GM23248 (cell line): Measurements from ENCODE around the gene CALD1. TPM values are rescaled to one million over a fixed set of nuclear protein-coding genes. Genes with fewer than 3 reads are reported as not detected.

Source experiments
- DNase-seq: peaks from one replicate; pipeline ENCODE4 v3.0.0-alpha.2; 2015
- H2AFZ ChIP-seq: fragments of 200-600 bp; sonication (generic); 2 replicates; pipeline ENCODE4 v1.6.1; 2016; ENCODE audit warnings: antibody characterized with exemption
- H3F3A ChIP-seq: fragments of 200-600 bp; sonication (generic); 2 replicates; pipeline ENCODE4 v1.6.1; 2016; ENCODE audit warnings: mild to moderate bottlenecking, antibody characterized with exemption, mixed run types; ENCODE audit not compliant: insufficient read depth
- H3K27ac ChIP-seq: fragments of 200-600 bp; sonication (generic); 2 replicates; pipeline ENCODE4 v1.5.1; 2016; ENCODE audit warnings: mild to moderate bottlenecking
- H3K27me3 ChIP-seq: fragments of 200-600 bp; sonication (generic); replicated peaks from 2 replicates; pipeline ENCODE4 v1.6.1; 2016; ENCODE audit warnings: mild to moderate bottlenecking; ENCODE audit not compliant: insufficient read depth
- H3K36me3 ChIP-seq: fragments of 200-600 bp; sonication (generic); 2 replicates; pipeline ENCODE4 v1.6.1; 2016; ENCODE audit warnings: low read depth, mild to moderate bottlenecking
- H3K4me1 ChIP-seq: fragments of 200-600 bp; sonication (generic); 2 replicates; pipeline ENCODE4 v1.6.1; 2016; ENCODE audit warnings: mild to moderate bottlenecking; ENCODE audit not compliant: insufficient read depth
- H3K4me2 ChIP-seq: fragments of 200-600 bp; sonication (generic); one replicate; pipeline ENCODE4 v1.6.1; 2016; ENCODE audit warnings: mild to moderate bottlenecking; ENCODE audit not compliant: unreplicated experiment
- H3K4me3 ChIP-seq: fragments of 200-600 bp; sonication (generic); 2 replicates; pipeline ENCODE4 v1.5.1; 2016; ENCODE audit warnings: mild to moderate bottlenecking
- H3K79me2 ChIP-seq: fragments of 200-600 bp; sonication (generic); 2 replicates; pipeline ENCODE4 v1.6.1; 2016; ENCODE audit warnings: mild to moderate bottlenecking; ENCODE audit not compliant: insufficient read depth
- H3K9ac ChIP-seq: fragments of 200-600 bp; sonication (generic); 2 replicates; pipeline ENCODE4 v1.6.1; 2016; ENCODE audit warnings: mild to moderate bottlenecking
- H3K9me2 ChIP-seq: fragments of 200-600 bp; sonication (generic); 2 replicates; pipeline ENCODE4 v1.6.1; 2016; ENCODE audit warnings: mixed run types, mild to moderate bottlenecking, moderate library complexity; ENCODE audit not compliant: insufficient read depth
- H3K9me3 ChIP-seq: fragments of 200-600 bp; sonication (generic); one replicate; pipeline ENCODE4 v1.6.1; 2017; ENCODE audit warnings: low read depth
- H4K20me1 ChIP-seq: fragments of 200-600 bp; sonication (generic); 2 replicates; pipeline ENCODE4 v1.6.0; 2016; ENCODE audit not compliant: insufficient read depth
- EZH2 ChIP-seq: fragments of 200-600 bp; sonication (generic); IDR thresholded peaks from 2 replicates; pipeline ENCODE4 v1.6.1; 2018; ENCODE audit warnings: antibody characterized with exemption, mild to moderate bottlenecking; ENCODE audit not compliant: insufficient read depth, poor library complexity, severe bottlenecking
- EZH2phosphoT487 ChIP-seq: fragments of 200-600 bp; sonication (generic); IDR thresholded peaks from 2 replicates; pipeline ENCODE4 v1.6.1; 2018; ENCODE audit warnings: antibody characterized with exemption, moderate library complexity, mild to moderate bottlenecking, low read depth; ENCODE audit not compliant: insufficient read depth
- WGBS, 2 experiments: methylation state at CpG; one replicate each; pipeline ENCODE4 v1.1.6; 2015 to 2017; ENCODE audit warnings: low lambda C conversion rate in 2 of 2, low coverage in 1 of 2; ENCODE audit errors: missing lambda C conversion rate in 2 of 2; 5-methylcytosine and 5-hydroxymethylcytosine counted together
- in situ Hi-C: fragments of 300-500 bp; cut with MboI; formaldehyde crosslinking; loops from 2 replicates; pipeline ENCODE4 v1.15.0; 2020
- polyA plus RNA-seq: library from polyadenylated mRNA; unstranded; fragments of >200 nt; fragmentation: Nextera tagmentation; extraction: Ambion mirVana; gene quantifications from 2 replicates; pipeline ENCODE4 v1.2.1, GENCODE V29; 2016
- total RNA-seq: library from RNA; depleted of rRNA; stranded (reverse); fragments of >200 nt; shearing (Covaris generic); gene quantifications from 2 replicates; pipeline ENCODE4 v1.2.3, GENCODE V29; 2014

Gene CALD1
- total and polyA plus RNA-seq, 2 experiments from 2014 or later, result 698 to 1,687 TPM

- no peaks in the 10 kb centered on the region for H3K27me3 ChIP-seq
- peak overlapping the region; percentile 70 for H3K27ac ChIP-seq
- H3K4me2 ChIP-seq, result peak overlapping the region; percentile 45
- H3K9me2 ChIP-seq, result no peaks in the 10 kb centered on the region
- WGBS, 2 experiments, result 52 to 62% methylated on average over 3 of the region's 3 CpGs
- H3K9me3 ChIP-seq, result no peaks in the 10 kb centered on the region
- TF ChIP-seq EZH2phosphoT487, result no peak
- TF ChIP-seq EZH2, result no peak
- H3K4me1 ChIP-seq, result peaks cover 80% of the 10 kb centered on the region
- DNase-seq, result peak; percentile 81
- in situ Hi-C loops, result no loop called here
- H3F3A ChIP-seq, result peaks cover 72% of the 10 kb centered on the region
- peak overlapping the region; percentile 50 for H3K9ac ChIP-seq
- no peak overlapping the region for H2AFZ ChIP-seq
- H3K79me2 ChIP-seq, result peaks cover 100% of the 10 kb centered on the region
- peaks cover 17% of the 10 kb centered on the region; the same call in 1 of the 2 replicates for H4K20me1 ChIP-seq
- peaks cover 29% of the 10 kb centered on the region for H3K36me3 ChIP-seq
- H3K4me3 ChIP-seq, result peak overlapping the region; percentile 12; the same call in 1 of the 2 replicates
Observed at GRCh38 chr7:134827889-134828288, 48.5 kb downstream of the CALD1 start.

- H3K79me2 ChIP-seq, result peaks cover 100% of the 10 kb centered on the region
- peaks cover 32% of the 10 kb centered on the region for H3K36me3 ChIP-seq
- no peak overlapping the region for H2AFZ ChIP-seq
- peak overlapping the region; percentile 12 for H3K4me3 ChIP-seq
- WGBS, 2 experiments, result 23 to 40% methylated on average over 2 of the region's 2 CpGs
- H3K9ac ChIP-seq, result peak overlapping the region; percentile 50
- in situ Hi-C loops, result no loop called here
- peak; percentile 50 for DNase-seq
- H3K9me3 ChIP-seq, result no peaks in the 10 kb centered on the region
- peaks cover 13% of the 10 kb centered on the region; the same call in 1 of the 2 replicates for H4K20me1 ChIP-seq
- peak overlapping the region; percentile 45 for H3K4me2 ChIP-seq
- TF ChIP-seq EZH2 (no peak), EZH2phosphoT487 (no peak)
- H3K9me2 ChIP-seq, result no peaks in the 10 kb centered on the region
- peak overlapping the region; percentile 70 for H3K27ac ChIP-seq
- H3F3A ChIP-seq, result peaks cover 72% of the 10 kb centered on the region
- peaks cover 76% of the 10 kb centered on the region for H3K4me1 ChIP-seq
- no peaks in the 10 kb centered on the region for H3K27me3 ChIP-seq
Observed at GRCh38 chr7:134828361-134828760, 48.9 kb downstream of the CALD1 start.

- peaks cover 69% of the 10 kb centered on the region for H3K4me1 ChIP-seq
- H2AFZ ChIP-seq, result no peak overlapping the region
- DNase-seq, result peak; percentile 53
- TF ChIP-seq EZH2 (no peak), EZH2phosphoT487 (no peak)
- 48 to 58% methylated on average over 3 of the region's 3 CpGs for WGBS, 2 experiments
- peak overlapping the region; percentile 70 for H3K27ac ChIP-seq
- no peaks in the 10 kb centered on the region for H3K9me3 ChIP-seq
- peak overlapping the region; percentile 45 for H3K4me2 ChIP-seq
- H3K36me3 ChIP-seq, result peaks cover 31% of the 10 kb centered on the region
- in situ Hi-C loops, result no loop called here
- H3K9me2 ChIP-seq, result no peaks in the 10 kb centered on the region
- H4K20me1 ChIP-seq, result peaks cover 14% of the 10 kb centered on the region; the same call in 1 of the 2 replicates
- H3K9ac ChIP-seq, result no peak overlapping the region
- no peak overlapping the region for H3K4me3 ChIP-seq
- peaks cover 100% of the 10 kb centered on the region for H3K79me2 ChIP-seq
- no peaks in the 10 kb centered on the region for H3K27me3 ChIP-seq
- H3F3A ChIP-seq, result peaks cover 70% of the 10 kb centered on the region
Observed at GRCh38 chr7:134829380-134829986, 50.0 kb downstream of the CALD1 start.

- TF ChIP-seq EZH2phosphoT487 (no peak), EZH2 (no peak)
- H3K27ac ChIP-seq, result 0 out of 2 replicates have a peak overlapping the region, but pooled peaks have one; percentile 49
- peaks cover 31% of the 10 kb centered on the region for H3K36me3 ChIP-seq
- in situ Hi-C loops, result no loop called here
- 87 to 88% methylated on average over 15 of the region's 15 CpGs for WGBS, 2 experiments
- DNase-seq, result no peak
- no peak overlapping the region for H3K4me3 ChIP-seq
- H3K4me1 ChIP-seq, result peaks cover 58% of the 10 kb centered on the region
- H3K79me2 ChIP-seq, result peaks cover 100% of the 10 kb centered on the region
- H3K9me3 ChIP-seq, result no peaks in the 10 kb centered on the region
- no peak overlapping the region for H3K9ac ChIP-seq
- no peak overlapping the region for H3K4me2 ChIP-seq
- peaks cover 74% of the 10 kb centered on the region for H3F3A ChIP-seq
- no peaks in the 10 kb centered on the region for H3K27me3 ChIP-seq
- H3K9me2 ChIP-seq, result no peaks in the 10 kb centered on the region
- peaks cover 14% of the 10 kb centered on the region; the same call in 1 of the 2 replicates for H4K20me1 ChIP-seq
- H2AFZ ChIP-seq, result no peak overlapping the region
Observed at GRCh38 chr7:134831862-134832261, 52.4 kb downstream of the CALD1 start.
